GM18519 (cell line): ENCODE results near the gene ZNF177.

Source experiments
- ATAC-seq: cut with Tn5 transposase; IDR thresholded peaks from one replicate; pipeline ENCODE4 v1.9.1; 2021; ENCODE audit warnings: mild to moderate bottlenecking, moderate library complexity; ENCODE audit not compliant: unreplicated experiment, low FRiP score

ZNF177 gene

GRCh38 chr19:9413240-9413954 is 50.6 kb downstream of the ZNF177 start:
- no peak for ATAC-seq

- no peak for ATAC-seq
Measured at GRCh38 chr19:9427941-9428340, 65.1 kb downstream of the ZNF177 start.

DNA sequence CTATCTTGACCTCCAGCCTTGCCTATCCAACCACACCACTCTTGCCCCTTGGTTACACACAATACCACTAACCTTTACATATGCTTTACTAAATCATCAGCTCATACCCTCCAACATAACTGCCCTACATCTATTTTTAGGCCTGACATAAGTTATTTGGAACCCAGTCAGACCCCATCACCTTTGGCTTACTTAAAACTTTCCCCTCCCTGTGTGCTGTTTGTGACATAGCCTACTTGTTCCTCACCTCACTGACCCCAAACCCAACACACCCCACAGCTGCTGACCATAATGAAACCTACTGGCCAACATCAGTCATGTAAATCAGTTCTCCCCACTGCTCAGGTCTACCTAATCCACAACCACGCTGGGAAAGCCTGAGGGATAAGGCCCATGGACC is 67.6 kb downstream of the ZNF177 start:
- ATAC-seq: no peak

DNA sequence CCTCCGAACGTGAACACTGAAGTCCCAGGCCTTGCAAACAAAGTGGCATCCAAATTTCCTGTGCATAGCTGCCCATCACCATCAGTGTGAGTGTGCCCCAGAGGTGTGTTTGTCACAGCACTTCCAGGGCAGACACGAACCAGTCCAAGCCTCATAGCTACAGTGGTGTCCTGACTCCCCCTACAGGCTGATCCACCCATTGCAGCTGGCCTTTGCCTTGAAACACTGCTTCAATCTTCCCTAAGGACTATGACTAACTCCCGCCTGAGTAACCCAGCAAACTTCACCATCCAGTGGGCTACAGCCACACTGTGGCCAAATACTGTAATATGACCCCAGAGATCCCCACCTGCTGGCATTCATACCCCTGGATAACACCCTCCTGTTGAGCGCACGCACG is 68.7 kb downstream of the ZNF177 start:
- ATAC-seq: no peak
